ENCODE measurements around the gene GPHN. TPM values are rescaled to one million over a fixed set of nuclear protein-coding genes. Genes with fewer than 3 reads are reported as not detected.

Gene GPHN
- total and polyA plus RNA-seq, 2 of the 8 experiments (the other 6 are each of a cell fraction or from before 2014, with no cell fraction given) = 6.0 to 16.0 TPM

GRCh38 chr14:66831173-66831572 is 323.2 kb downstream of the GPHN start (continued):
- no peak for TF ChIP-seq SIN3A (conservative IDR thresholded peaks at IDR 0.05 in 1 of 2, IDR thresholded peaks at IDR 0.05 in 1 of 2; ENCODE audit: low read depth in 1 of 2, low read length in 2 of 2)
- TF ChIP-seq POU5F1 (IDR thresholded peaks at IDR 0.05; ENCODE audit: low read depth, low read length) = no peak
- TF ChIP-seq EP300 (IDR thresholded peaks at IDR 0.05; ENCODE audit: borderline replicate concordance in 1 of 2, low read depth in 2 of 2, low read length in 2 of 2) = no peak
- TF ChIP-seq KDM1A (IDR thresholded peaks at IDR 0.05; ENCODE audit: borderline replicate concordance, low read length) = no peak
- no peak for TF ChIP-seq BCL11A (IDR thresholded peaks at IDR 0.05; ENCODE audit: low read depth in 2 of 2, low read length in 2 of 2)
- TF ChIP-seq PHF8 (conservative IDR thresholded peaks at IDR 0.05; ENCODE audit: low read depth, low read length) = no peak

Measured in H1 (cell line).